ENCODE results near the gene LILRB5.
"Not testable (repeated sequence)": the region's sequence is repeated elsewhere in the genome, so short reads cannot be mapped to it uniquely, and the experiment has no call there.

Gene LILRB5

DNA sequence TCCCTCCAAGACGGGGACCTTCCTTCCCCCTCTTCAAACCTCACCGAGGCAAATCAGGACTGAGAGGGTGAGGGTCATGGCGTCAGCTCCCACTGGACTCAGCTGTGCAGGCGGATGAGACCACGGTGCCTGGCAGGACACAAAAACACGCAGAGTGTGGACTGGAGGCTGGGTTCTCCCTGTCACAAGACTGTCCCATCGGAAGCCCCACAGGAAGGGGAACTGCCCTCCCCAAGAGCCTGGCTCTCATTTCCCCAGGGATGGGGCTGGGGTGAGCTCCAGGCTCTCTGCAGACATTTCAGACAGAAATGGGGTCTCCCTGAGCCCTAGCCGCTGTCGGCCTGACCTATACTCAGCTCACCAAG, at the start of gene LILRB5:
LILRB5 (minus strand) TSS at position 158 of the 365 bp plus-strand sequence; CDS start at position 78, 80 bp downstream.
- no peak for DNase-seq (ENCODE audit: low read depth in 2 of 2)

DNA sequence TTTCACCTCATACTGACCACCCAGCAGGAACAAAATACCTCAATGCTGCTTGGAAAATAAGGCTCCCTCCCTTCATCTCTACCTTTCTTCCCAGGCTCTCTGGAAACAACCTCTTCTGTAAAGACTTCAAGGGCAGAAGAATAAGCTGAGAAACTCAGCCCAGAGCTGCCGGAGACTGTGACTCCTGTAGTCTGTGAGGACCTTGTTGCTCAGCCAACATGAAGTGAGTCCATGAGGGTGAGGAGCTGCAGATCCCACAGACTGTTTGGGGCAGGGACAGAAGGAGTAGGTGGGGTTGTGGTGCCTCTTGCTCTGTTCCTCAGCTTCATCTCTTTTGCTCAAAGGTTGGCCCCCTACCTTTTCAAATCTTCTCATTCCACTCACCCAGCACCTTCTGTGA, 48.1 kb upstream of the LILRB5 start:
- DNase-seq (ENCODE audit: low read depth in 2 of 2) = no peak

DNA sequence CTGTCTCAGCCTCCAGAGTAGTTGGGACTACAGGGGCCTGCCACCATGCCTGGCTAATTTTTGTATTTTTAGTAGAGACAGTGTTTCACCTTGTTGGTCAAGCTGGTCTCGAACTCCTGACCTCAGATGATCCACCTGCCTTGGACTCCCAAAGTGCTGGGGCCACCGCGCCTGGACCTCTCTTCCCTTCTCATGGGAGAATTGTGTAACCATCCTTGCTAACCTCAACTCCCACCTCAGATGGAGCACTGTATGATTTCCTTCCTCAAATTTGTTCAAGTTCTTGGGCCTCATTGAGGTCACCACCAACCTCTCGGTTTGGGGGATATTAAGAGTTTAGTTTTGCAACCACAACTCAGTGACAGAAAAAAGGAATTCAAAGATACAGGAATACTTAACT, 45.2 kb upstream of the LILRB5 start:
- no peak for DNase-seq (ENCODE audit: low read depth in 2 of 2)

DNA sequence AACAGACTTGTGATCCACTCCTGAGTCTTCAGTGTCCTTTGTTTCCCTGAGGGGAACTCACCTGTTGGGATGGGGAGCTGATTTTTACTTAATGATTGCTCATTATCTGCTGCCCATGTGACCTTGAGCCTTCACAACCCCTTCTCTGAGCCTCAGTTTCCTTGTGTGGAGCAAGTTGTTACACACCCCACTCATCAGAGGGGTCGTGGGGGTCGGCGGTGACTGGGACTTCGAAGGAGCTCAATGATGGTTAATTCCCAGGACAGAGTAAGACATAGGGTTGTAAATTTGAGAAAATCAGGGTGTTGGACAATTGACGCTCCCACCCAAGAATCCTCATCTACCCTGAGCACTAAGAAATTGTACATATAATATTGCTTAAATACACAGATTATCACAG, 42.4 kb upstream of the LILRB5 start:
- no peak for DNase-seq (ENCODE audit: low read depth in 2 of 2)

DNA sequence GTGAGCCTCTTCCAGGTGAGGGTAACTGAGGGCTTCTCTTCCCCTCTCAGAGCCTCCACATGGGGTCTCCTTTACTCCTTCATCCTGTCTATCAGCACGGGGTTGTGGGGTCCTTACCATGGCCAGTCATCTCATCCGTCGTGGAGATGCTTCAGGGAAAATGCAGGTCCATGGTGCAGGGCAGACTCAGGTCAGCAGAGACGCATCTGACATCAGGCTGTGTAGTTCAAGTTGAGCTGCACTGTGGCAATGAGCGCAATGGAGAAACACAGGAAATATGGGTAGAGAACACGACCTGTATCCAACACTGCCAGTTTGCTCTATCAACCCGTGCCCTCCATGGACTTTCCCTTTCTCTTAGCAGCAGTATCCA, 42.0 kb upstream of the LILRB5 start:
- DNase-seq (ENCODE audit: low read depth in 2 of 2) = no peak

DNA sequence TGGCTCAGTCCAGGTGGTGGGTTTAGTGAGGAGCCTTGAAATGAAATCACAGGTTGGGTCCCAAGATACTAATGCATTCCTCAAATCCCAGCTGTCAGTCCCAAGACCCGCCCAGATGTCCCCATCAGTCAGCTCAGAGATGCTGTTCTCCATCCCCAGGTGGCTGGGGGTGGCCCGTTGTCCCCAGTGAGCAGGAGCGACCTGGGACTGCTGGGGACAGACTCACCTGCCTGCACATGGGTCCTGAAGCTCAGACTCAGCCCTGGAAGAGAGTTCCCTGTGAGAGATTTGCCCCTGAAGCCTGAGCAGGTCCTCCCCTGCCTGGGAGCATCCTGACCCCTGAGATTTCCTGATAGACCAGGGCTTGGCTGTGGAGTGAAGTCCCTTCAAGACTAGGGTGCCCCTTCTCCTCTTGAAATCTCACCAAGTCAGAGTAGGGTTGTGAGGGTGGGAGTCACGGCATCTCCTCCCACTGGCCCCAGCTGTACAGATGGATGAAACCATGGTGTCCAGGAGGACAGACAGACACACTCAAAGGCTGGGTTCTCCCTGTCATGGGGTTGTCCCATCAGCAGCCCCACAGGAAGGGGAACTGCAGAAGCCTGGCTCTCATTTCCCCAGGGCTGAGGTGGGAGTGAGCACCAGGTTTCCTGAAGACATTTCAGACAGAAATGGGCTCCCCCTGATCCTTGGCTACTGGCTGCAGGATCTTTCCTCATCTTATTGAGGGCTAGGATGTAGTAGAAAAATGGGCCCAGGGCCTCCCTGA, 41.5 kb upstream of the LILRB5 start:
- DNase-seq (ENCODE audit: low read depth in 2 of 2) = no peak

DNA sequence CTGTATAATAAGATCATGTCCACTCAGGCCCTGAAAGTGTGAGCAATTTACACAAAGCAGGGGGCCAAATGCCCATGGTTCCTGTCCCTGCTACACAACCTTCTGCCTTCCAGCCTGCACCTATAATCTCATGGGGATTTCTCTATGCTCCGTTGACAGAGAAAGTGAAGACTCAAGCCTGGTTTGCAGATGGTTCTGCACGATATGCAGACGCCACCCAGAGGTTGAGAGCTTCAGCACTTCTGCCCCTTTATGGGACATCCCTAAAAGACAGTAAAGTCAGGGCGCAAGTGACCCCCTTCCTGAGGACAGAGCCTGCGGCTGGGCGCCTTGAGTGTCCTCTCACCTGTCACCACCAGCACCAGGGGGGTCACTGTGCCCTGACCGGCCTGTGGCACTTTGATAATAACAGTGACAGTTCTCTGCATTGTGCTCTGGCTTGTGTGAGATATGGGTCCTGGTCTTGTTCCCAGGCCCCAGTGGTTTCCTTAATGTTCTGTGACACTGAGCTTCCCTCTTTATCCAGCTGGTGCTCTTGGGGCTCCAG, 40.8 kb upstream of the LILRB5 start:
- DNase-seq (ENCODE audit: low read depth in 2 of 2) = no peak

DNA sequence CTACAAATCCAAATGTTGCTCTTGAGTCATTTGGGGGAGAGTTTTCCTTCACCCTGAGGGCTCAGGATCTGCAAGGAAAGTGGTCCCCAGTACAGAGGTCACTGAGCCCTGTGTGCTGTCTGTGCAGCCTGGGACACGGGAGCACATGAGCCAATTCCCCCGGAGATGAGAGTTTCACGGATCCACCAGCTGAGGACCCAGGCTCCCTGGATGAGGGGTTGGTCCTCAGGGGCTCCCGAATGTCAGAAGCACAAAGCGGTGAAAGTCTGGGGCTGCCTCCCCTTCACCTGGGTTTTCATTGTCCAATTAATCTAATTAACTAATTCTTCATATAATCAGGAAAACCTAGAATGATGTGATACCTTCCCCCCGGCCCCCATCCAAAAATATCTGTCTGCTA, 37.5 kb upstream of the LILRB5 start:
- no peak for DNase-seq (ENCODE audit: low read depth in 2 of 2)

DNA sequence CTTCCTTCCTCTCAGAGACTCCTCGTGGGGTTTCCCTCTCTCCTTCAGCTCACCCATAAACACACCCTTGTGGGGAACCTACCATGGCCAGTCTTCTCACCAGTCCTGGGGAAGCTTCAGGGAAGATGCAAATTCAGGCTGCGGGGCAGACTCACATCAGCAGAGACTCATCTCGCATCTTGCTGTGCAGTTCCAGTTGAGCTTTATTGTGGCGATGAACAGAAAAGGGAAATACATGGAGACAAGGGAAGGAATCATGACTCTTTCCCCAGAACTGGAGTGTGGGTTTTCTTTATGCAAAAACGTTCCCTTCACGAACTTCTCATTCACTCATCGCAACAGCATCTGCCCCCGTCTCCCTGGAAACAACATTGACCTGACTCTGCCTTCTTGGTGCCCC, 32.1 kb upstream of the LILRB5 start:
- DNase-seq (ENCODE audit: low read depth in 2 of 2) = not testable (repeated sequence)

DNA sequence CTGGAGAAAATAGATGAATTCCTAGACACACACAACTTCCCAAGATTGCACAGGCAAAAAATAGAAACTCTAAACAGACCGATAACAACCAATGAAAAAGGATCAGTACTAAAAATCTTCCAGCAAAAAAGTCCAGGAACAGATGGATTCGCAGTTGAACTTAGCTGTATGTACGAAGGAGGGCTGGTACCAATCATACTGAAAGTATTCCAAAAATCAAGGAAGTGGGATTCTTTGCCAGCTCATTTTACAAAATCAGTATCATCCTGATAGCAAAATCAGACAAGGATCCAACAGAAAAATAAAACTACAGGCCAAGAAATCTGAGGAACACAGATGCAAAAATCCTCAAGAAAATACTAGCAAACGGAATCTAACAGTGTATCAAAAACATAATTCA, 30.4 kb upstream of the LILRB5 start:
- DNase-seq (ENCODE audit: low read depth in 2 of 2) = no peak

DNA sequence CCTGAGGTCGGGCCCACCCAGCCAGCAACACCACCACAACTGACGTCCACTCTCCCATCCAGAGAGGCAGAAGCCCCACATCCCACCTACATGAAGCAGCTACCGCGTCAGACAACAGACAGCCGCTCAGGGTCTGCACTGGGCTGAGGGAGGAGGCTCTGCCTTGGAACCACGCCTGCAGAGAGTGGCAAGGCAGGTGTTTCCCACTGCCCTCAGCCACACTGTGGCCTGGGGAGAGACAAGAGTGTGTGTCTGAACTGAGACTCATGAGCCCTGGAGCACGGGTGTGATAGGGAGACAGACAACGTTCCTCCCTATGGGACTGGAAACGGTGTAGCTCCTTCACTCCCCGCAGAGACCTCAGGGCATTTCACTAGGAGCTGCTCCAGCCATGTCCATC, 29.2 kb upstream of the LILRB5 start:
- not testable (repeated sequence) for DNase-seq (ENCODE audit: low read depth in 2 of 2)

DNA sequence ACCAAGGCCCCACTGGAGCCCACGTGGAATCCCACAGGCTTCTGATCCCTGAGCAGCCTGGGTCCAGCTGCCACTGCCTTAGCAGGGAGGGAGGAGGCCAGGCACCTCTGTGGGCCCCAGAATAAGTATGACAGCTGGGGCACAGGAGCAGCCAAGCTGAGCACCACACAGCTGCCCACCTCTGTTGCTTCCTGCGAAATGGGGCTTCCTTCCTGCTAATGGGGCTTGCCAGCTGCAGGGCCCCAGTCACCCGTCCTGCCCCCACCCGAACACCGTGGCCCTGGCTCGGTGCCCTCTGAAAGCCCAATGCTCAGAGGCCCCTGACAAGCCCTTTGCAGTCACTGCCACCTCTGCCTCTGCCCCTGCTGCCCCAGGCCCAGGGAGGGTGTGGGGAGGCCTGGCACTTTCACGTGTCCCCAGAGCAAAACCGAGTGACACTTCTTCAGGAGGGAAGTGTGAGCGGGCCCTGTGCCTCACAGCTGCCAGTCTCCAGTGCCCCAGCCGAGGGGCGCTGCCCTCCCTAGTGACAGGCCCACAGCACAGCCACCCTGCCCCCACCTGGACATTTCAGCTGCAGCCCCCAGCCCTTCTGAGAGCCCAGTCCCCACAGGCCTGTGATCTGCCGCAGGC, 28.5 kb upstream of the LILRB5 start:
- DNase-seq (ENCODE audit: low read depth in 2 of 2) = not testable (repeated sequence)

DNA sequence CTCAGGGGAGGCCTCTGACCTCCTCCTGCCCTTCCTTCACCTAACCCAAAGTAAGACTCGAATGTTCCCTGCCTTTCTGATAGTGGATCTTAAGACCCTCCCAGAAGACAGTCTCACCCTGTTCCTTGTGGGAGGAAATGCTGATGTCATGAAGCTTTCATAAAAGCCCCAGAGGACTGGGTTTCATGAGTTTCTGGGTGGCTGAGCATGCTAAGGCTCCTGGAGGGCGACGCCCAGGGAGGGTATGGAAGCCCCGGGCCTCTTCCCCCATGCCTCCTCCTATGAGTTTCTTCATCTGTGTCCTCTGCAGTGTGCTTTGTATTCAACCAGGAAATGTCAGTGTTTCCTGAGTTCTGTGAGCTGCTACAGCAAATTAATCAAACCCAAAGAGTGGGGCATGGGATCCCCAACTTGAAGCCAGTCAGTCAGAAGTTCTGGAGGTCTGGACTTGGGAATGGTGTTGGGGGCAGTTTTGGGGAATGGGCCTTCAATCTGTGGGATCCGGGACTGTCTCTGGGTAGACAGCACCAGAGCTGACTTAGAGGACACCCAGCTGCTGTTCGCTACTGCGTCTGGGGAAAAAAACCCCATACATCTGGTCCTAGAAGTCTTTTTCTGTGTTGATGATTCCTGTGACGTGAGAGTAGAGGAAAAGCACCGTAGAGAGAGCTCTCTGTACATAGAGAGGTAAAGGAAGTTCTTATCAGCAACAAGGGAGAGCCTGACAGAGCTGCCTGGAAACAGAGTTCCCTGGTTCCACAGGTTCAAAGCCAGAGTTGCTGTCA, 25.8 kb upstream of the LILRB5 start:
- no peak for DNase-seq (ENCODE audit: low read depth in 2 of 2)

DNA sequence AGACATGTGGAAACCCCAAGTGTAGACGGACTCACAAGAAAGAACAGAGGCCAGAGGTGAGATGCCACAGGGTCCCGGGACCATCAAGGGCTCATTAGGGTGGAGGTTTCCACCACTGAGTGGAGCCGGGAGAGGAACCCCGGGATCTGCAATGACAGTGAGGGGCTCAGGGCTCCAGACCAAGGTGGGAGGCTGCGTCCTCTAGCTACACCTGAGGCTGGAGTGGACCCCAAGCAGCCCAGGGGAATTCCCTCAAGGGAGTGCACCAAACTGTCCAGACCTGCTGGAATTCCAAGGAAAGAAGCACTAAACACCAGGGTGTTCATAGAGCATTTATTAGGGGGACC, 24.6 kb upstream of the LILRB5 start:
- DNase-seq (ENCODE audit: low read depth in 2 of 2) = not testable (repeated sequence)

DNA sequence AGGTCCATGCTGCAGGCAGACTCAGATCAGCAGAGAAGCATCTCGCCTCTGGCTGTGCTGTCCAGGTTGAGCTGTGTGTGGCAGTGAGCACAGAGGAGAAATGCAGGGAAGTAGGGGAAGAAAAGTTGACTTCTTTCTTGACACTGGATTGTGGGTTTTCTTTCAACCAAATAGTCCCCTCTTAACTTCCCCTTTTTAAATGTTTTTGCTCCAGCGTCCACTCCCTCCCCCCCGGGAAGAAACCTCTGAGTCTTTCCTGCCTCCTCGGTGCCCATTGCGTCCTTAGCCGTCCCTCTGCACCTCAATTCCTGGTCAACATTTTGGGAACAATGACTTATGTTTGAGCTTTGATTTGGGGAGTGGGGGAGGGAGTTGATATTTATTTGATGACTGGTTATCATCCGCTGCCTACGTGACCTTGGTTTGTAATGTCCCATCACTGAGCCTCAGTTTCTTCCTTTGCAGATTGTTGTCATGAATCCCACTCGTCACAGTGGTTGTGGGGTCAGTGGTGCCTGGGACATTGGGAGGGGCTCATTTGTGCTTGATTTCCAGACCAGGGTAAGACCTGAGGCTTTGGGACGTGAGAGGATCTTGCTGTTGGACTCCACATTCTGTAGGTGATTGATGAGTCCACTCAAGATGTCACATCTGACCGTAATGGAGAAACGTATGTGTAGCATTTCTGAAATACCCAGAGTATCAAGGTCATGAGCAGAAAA, 24.1 kb upstream of the LILRB5 start, which contains the start of gene LILRB2:
LILRB2 (minus strand) TSS at position 104 of the 722 bp plus-strand sequence. CDS start 614 bp downstream, outside the sequence.
- DNase-seq (ENCODE audit: low read depth in 2 of 2) = no peak

DNA sequence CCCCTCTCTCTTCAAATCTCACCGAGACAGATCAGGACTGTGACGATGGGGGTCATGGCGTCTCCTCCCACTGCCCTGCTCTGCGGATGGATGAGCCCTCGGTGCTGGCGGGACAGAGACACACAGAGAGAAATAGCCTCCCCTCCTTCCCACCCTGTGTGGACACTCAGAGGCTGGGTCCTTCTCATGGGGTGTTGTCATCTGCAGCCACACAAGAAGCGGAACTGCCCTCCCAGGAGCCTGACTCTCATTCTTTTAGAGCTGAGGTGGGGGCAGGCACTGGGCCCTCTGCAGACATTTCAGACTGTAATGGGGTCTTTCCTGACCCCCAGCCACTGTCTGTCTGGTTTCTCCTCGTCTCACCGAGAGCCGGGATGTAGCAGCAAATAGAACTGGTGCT, 23.4 kb upstream of the LILRB5 start:
- not testable (repeated sequence) for DNase-seq (ENCODE audit: low read depth in 2 of 2)

DNA sequence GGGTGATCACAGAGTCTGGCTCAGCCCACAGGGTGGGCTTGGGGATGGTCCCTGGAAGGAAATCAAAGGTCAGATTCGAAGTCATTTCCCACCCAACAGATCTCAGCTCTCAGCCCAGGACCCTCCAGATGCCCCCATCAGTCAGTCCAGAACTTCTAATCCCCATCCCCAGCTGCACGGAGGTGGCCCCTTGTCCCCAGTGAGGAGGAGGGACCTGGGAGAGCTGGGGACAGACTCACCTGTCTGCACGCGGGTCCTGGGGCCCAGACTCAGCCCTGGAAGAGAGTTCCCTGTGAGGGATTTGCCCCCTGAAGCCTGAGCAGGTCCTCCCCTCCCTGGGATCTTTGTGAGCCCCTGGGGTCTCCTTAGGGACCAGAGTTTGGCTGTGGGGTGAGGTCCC, 23.0 kb upstream of the LILRB5 start:
- DNase-seq (ENCODE audit: low read depth in 2 of 2) = not testable (repeated sequence)

DNA sequence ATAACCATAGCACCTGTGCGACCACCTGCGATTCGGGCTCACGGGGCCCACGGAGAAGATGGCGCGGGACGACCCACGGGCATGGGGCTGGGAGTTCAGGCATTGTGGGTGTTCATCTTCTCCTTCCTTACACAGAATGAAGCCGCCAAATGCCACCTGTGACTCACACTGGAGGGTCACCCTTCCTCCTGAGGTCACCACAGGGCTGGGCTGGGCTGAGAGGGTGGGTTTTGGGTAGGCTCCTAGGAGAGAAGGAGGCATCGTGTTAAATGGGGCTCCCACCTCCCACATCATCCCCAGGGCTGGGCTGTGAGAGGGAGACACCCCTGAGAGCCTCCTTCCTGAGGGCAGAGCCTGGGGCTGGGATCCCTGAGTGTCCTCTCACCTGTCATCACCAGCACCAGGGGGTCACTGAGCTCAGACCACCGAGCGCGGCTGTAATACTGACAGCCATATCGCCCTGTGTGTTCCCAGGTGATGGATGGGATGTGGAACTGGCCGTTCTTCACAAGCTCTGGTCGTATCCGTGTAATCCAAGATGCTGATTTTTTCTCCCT, 22.4 kb upstream of the LILRB5 start:
- no peak for DNase-seq (ENCODE audit: low read depth in 2 of 2)

DNA sequence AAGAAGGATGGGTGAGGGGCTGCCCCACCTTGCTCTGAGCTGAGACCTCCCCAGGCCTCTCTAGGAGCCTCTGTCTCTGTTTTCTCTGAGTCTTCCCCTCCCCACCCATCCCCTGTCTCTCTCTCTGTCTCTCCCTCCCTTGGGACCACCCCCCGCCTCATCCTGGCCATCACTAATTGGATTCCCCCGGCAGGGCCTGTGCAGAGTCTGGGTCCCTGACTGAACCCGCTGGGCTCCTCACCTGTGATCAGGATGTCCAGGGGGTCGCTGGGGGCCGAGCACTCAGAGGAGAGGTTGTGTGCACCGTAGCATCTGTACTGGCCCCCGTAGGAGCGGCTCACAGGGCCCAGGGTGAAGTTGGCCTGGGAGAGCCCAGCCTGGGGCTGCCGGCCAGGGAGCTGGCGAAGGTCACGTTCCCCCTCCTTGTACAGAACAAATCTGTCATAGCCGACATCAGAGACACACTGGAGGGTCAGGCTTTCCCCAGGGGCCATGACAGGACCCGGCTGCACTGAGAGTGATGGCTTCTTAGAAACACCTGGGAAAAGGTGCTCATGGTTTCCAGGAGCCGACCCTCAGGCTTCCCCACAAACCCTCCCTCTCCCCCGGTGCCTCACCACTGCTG, 21.6 kb upstream of the LILRB5 start:
- not testable (repeated sequence) for DNase-seq (ENCODE audit: low read depth in 2 of 2)

DNA sequence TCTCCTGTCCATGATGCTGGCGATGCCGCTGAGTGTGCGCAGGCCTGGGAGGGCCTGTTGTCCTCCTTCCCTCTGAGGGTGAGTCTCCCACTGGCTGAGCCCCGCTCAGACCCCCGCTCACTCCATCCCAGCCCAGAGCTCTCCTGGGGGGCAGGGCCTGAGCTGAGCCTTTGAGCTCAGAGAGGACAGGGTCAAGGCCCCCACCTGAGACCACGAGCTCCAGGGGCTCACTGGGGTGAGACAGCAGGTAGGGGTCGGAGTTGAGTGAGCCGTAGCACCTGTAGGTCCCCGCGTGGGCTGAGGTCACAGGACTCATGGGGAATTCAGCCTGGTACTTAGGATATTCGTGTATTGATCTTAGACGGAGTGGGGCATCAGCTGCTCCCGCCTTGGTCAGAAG, 21.0 kb upstream of the LILRB5 start:
- not testable (repeated sequence) for DNase-seq (ENCODE audit: low read depth in 2 of 2)

DNA sequence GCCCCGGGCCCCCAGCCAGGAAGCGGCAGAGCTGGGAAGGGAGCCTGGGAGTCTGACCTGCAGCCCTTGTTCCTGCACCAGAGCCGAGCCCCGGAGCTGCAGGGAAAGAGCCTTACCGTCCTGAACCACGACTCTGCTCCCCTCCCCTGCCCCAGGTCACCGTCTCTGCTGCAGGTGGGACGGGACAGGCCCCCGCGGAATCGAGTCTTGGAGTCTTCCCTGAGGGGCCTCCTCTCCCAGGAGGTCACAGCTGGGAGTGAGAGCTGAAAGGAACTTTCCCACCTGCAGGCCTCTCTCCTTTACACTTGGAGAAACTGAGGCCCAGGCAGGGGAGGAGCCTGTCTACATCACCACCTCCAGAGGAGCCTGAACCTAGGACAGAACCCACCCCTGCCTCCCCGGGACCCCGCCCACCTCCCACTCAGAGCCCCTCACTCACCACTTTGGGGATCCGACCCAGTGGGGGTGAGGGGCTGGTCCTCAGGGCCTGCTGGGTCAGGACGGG, 20.1 kb upstream of the LILRB5 start:
- not testable (repeated sequence) for DNase-seq (ENCODE audit: low read depth in 2 of 2)

Data from stimulated activated CD8-positive, alpha-beta memory T cell treated with anti-CD3 and anti-CD28 coated beads, Interleukin-2, amount 100 ng/mL, for 1 hour (primary cell).